H1 (cell line): ENCODE results near the gene TARBP2. TPM values are rescaled to one million over a fixed set of nuclear protein-coding genes. Genes with fewer than 3 reads are reported as not detected.

ENCODE experiments used
- CTCF ChIA-PET: fragments of 300-600 bp; sonication (Branson Sonifier 250); formaldehyde crosslinking; loops from one replicate; lab custom pipeline; 2021; ENCODE audit not compliant: partially characterized antibody; lab: Charles Lee
- POLR2A ChIA-PET: fragments of 300-600 bp; sonication (Branson Sonifier 250); formaldehyde crosslinking; loops from one replicate; lab custom pipeline; 2021; ENCODE audit warnings: inconsistent platforms; ENCODE audit not compliant: partially characterized antibody; lab: Charles Lee
- DNase-seq, 2 experiments: peaks; one replicate each; pipeline versions ENCODE4 v3.0.0 to v3.0.0-alpha.2; 2010 to 2022; ENCODE audit warnings: low spot score in 2 of 2, low read depth in 1 of 2, mixed read lengths in 1 of 2
- FAIRE-seq: peaks from 2 replicates; lab custom pipeline; 2011; peaks lifted over from hg19 to GRCh38; lab: Jason Lieb, UNC
- H2AFZ ChIP-seq: 2 replicates; pipeline ENCODE4 v1.8.1; 2012; ENCODE audit warnings: low read length, inconsistent platforms
- H2AK5ac ChIP-seq: 2 replicates; pipeline ENCODE4 v1.6.1; 2013; ENCODE audit warnings: low read depth, low read length
- H2BK120ac ChIP-seq: replicated peaks from 2 replicates; pipeline ENCODE3; 2013; ENCODE audit warnings: low read depth, low read length, inconsistent platforms
- H2BK12ac ChIP-seq: 2 replicates; pipeline ENCODE4 v1.6.1; 2013; ENCODE audit warnings: low read depth, low read length
- H2BK15ac ChIP-seq: 2 replicates; pipeline ENCODE4 v1.6.1; 2013; ENCODE audit warnings: low read length
- H2BK20ac ChIP-seq: 2 replicates; pipeline ENCODE4 v1.6.1; 2013; ENCODE audit warnings: low read length
- H2BK5ac ChIP-seq: 2 replicates; pipeline ENCODE4 v1.6.1; 2013; ENCODE audit warnings: low read depth, low read length
- H3K14ac ChIP-seq: 2 replicates; pipeline ENCODE4 v1.6.1; 2013; ENCODE audit warnings: inconsistent platforms; ENCODE audit not compliant: insufficient read length
- H3K18ac ChIP-seq: 2 replicates; pipeline ENCODE4 v1.6.1; 2013; ENCODE audit warnings: low read length; ENCODE audit errors: extremely low read depth
- H3K23ac ChIP-seq: 2 replicates; pipeline ENCODE4 v1.6.1; 2013; ENCODE audit warnings: inconsistent platforms; ENCODE audit not compliant: insufficient read length
- H3K23me2 ChIP-seq: 2 replicates; pipeline ENCODE4 v1.6.1; 2013; ENCODE audit warnings: low read depth, low read length
- H3K27ac ChIP-seq: 2 replicates; pipeline ENCODE4 v1.6.1; 2011; ENCODE audit warnings: low read depth, low read length, inconsistent platforms
- H3K27me3 ChIP-seq, 4 experiments: replicated peaks in 1 of 4; 1 replicate in 1 of 4; 2 replicates in 3 of 4; pipeline versions ENCODE4 v1.6.1 to v1.8.1; 2011 to 2013; ENCODE audit warnings: low read length in 3 of 4, mild to moderate bottlenecking in 3 of 4, inconsistent platforms in 2 of 4, mixed read lengths in 2 of 4, moderate library complexity in 1 of 4; ENCODE audit not compliant: control insufficient read depth in 3 of 4, insufficient read depth in 3 of 4; ENCODE audit errors: extremely low read depth in 1 of 4
- H3K36me3 ChIP-seq, 4 experiments: 2 replicates each; pipeline versions ENCODE4 v1.6.1 to v1.8.1; 2011 to 2013; ENCODE audit warnings: mild to moderate bottlenecking in 4 of 4, low read length in 3 of 4, moderate library complexity in 2 of 4, control low read depth in 1 of 4, inconsistent platforms in 1 of 4; ENCODE audit not compliant: insufficient read depth in 4 of 4, control insufficient read depth in 2 of 4
- H3K4ac ChIP-seq: replicated peaks from 2 replicates; pipeline ENCODE3; 2013; ENCODE audit warnings: low read length, low read depth, mixed read lengths, inconsistent platforms; ENCODE audit not compliant: insufficient read length
- H3K4me1 ChIP-seq, 4 experiments: replicated peaks in 1 of 4; 1 replicate in 1 of 4; 2 replicates in 3 of 4; pipeline versions ENCODE4 v1.6.1 to v1.8.1; 2011 to 2013; ENCODE audit warnings: low read length in 3 of 4, inconsistent platforms in 2 of 4, mixed read lengths in 1 of 4; ENCODE audit not compliant: insufficient read depth in 4 of 4, control insufficient read depth in 3 of 4
- H3K4me2 ChIP-seq, 2 experiments: 2 replicates each; pipeline versions ENCODE4 v1.6.1 to v1.8.1; 2011 to 2013; ENCODE audit warnings: low read depth in 2 of 2, low read length in 2 of 2, control low read depth in 1 of 2, inconsistent platforms in 1 of 2, mild to moderate bottlenecking in 1 of 2; ENCODE audit not compliant: insufficient read depth in 1 of 2
- H3K4me3 ChIP-seq, 4 experiments: fragments of 200-600, 300-600 bp in 1 of 4; sonication (generic), shearing (Covaris generic), sonication (Bioruptor Twin) in 1 of 4; 2 replicates each; pipeline versions ENCODE4 v1.5.1 to v1.8.1; 2011 to 2016; ENCODE audit warnings: low read length in 4 of 4, low read depth in 3 of 4, control low read depth in 2 of 4, inconsistent platforms in 2 of 4, mild to moderate bottlenecking in 2 of 4, mixed read lengths in 1 of 4, moderate library complexity in 1 of 4; ENCODE audit not compliant: insufficient read depth in 2 of 4; ENCODE audit errors: extremely low read depth in 1 of 4
- H3K56ac ChIP-seq: replicated peaks from 2 replicates; pipeline ENCODE3; 2013; ENCODE audit warnings: low read depth, mild to moderate bottlenecking, mixed read lengths, low read length, inconsistent platforms; ENCODE audit not compliant: insufficient read length
- H3K79me1 ChIP-seq: 2 replicates; pipeline ENCODE4 v1.6.1; 2013; ENCODE audit warnings: low read depth, low read length, control low read depth
- H3K79me2 ChIP-seq, 2 experiments: 2 replicates each; pipeline versions ENCODE4 v1.6.1 to v1.8.1; 2012 to 2013; ENCODE audit warnings: low read length in 2 of 2, mild to moderate bottlenecking in 2 of 2, inconsistent platforms in 1 of 2; ENCODE audit not compliant: insufficient read depth in 2 of 2, control insufficient read depth in 1 of 2
- H3K9ac ChIP-seq, 4 experiments: replicated peaks in 1 of 4; 1 replicate in 1 of 4; 2 replicates in 3 of 4; pipeline versions ENCODE4 v1.6.1 to v1.8.1; 2011 to 2013; ENCODE audit warnings: low read depth in 3 of 4, low read length in 3 of 4, control low read depth in 2 of 4, mild to moderate bottlenecking in 2 of 4, moderate library complexity in 2 of 4, inconsistent platforms in 1 of 4; ENCODE audit errors: extremely low read depth in 1 of 4
- H3K9me3 ChIP-seq, 2 experiments: 2 replicates each; pipeline versions ENCODE4 v1.6.1 to v1.8.1; 2012 to 2013; ENCODE audit warnings: mild to moderate bottlenecking in 2 of 2, moderate library complexity in 2 of 2, control low read depth in 1 of 2, inconsistent platforms in 1 of 2, low read depth in 1 of 2, low read length in 1 of 2, mixed read lengths in 1 of 2; ENCODE audit not compliant: insufficient read depth in 2 of 2
- H4K20me1 ChIP-seq, 2 experiments: replicated peaks in 1 of 2; 2 replicates each; pipeline versions ENCODE3 to v1.8.1; 2011 to 2013; ENCODE audit warnings: inconsistent platforms in 2 of 2, low read length in 2 of 2, mild to moderate bottlenecking in 1 of 2; ENCODE audit not compliant: insufficient read depth in 2 of 2, control insufficient read depth in 1 of 2
- H4K5ac ChIP-seq: 2 replicates; pipeline ENCODE4 v1.6.1; 2013; ENCODE audit warnings: low read length, low read depth, mixed read lengths, inconsistent platforms; ENCODE audit not compliant: insufficient read length
- H4K8ac ChIP-seq: 2 replicates; pipeline ENCODE4 v1.8.0; 2013; ENCODE audit warnings: mild to moderate bottlenecking, moderate library complexity, low read length, inconsistent platforms; ENCODE audit not compliant: insufficient read depth; ENCODE audit errors: extremely low read depth
- H4K91ac ChIP-seq: replicated peaks from 2 replicates; pipeline ENCODE3; 2013; ENCODE audit warnings: low read length, mixed read lengths, inconsistent platforms; ENCODE audit not compliant: insufficient read length
- ASH2L ChIP-seq: fragments of 200-600, 300-600 bp; sonication (generic); IDR thresholded peaks from one replicate; pipeline ENCODE4 v1.7.1; 2017; ENCODE audit warnings: low read length
- BCL11A ChIP-seq, 2 experiments: IDR thresholded peaks; one replicate each; pipeline ENCODE4 v1.6.1; 2011; ENCODE audit warnings: low read depth in 2 of 2, low read length in 2 of 2, mild to moderate bottlenecking in 2 of 2
- CHD1 ChIP-seq: IDR thresholded peaks from 2 replicates; pipeline ENCODE4 v1.6.1; 2012; ENCODE audit warnings: low read depth, low read length, improper control_type of control experiment
- CTBP2 ChIP-seq: IDR thresholded peaks from 2 replicates; pipeline ENCODE4 v1.7.0; 2011; ENCODE audit warnings: borderline replicate concordance, mild to moderate bottlenecking, moderate library complexity, mixed read lengths, low read length; ENCODE audit not compliant: insufficient read depth, insufficient read length
- EZH2 ChIP-seq: fragments of 200-600 bp; sonication (generic); IDR thresholded peaks from 2 replicates; pipeline ENCODE4 v1.7.1; 2012; ENCODE audit warnings: low read depth, mild to moderate bottlenecking, moderate library complexity, low read length, inconsistent platforms; ENCODE audit not compliant: severe bottlenecking
- RNF2 ChIP-seq: fragments of 200-900, 300-1000 bp; sonication (generic); IDR thresholded peaks from 2 replicates; pipeline ENCODE4 v1.7.1; 2016; ENCODE audit warnings: borderline replicate concordance, low read depth, mild to moderate bottlenecking, antibody characterized with exemption, low read length; ENCODE audit not compliant: poor library complexity, severe bottlenecking; ENCODE audit errors: missing control alignments
- RXRA ChIP-seq: IDR thresholded peaks from 2 replicates; pipeline ENCODE4 v1.6.1; 2011; ENCODE audit warnings: low read depth, mild to moderate bottlenecking, low read length, moderate library complexity; ENCODE audit not compliant: insufficient read depth
- SAP30 ChIP-seq: fragments of 300-600 bp; sonication (generic); IDR thresholded peaks from 2 replicates; pipeline ENCODE4 v1.7.1; 2012; ENCODE audit warnings: low read length, moderate library complexity, mild to moderate bottlenecking, inconsistent platforms; ENCODE audit not compliant: insufficient read depth, insufficient replicate concordance
- SP4 ChIP-seq: IDR thresholded peaks from 2 replicates; pipeline ENCODE4 v1.6.1; 2012; ENCODE audit warnings: low read length, inconsistent platforms
- SUZ12 ChIP-seq: fragments of 200-600 bp; sonication (generic); IDR thresholded peaks from 2 replicates; pipeline ENCODE4 v1.6.1; 2012; ENCODE audit warnings: mild to moderate bottlenecking, inconsistent platforms, low read length, moderate library complexity, mixed read lengths
- ZNF274 ChIP-seq: IDR thresholded peaks from 2 replicates; pipeline ENCODE4 v1.7.0; 2012; ENCODE audit warnings: low read length, borderline replicate concordance; ENCODE audit errors: extremely low read depth
- WGBS, 2 experiments: shearing (Covaris generic) in 1 of 2; methylation state at CpG; one replicate each; pipeline versions ENCODE4 v1.1.6 to v1.1.7; 2013 to 2015; ENCODE audit warnings: low lambda C conversion rate in 2 of 2, mixed read lengths in 2 of 2, inconsistent platforms in 1 of 2, low coverage in 1 of 2, missing lambda C conversion rate in 1 of 2; ENCODE audit not compliant: insufficient replicate concordance in 2 of 2, insufficient coverage in 1 of 2, insufficient read length in 1 of 2; ENCODE audit errors: extremely low coverage in 1 of 2, missing lambda C conversion rate in 1 of 2; 5-methylcytosine and 5-hydroxymethylcytosine counted together
- polyA plus RNA-seq, 7 experiments: library from polyadenylated mRNA; depleted of rRNA in 3 of 7; stranded (reverse) in 5 of 7; unstranded in 2 of 7; fragments of >200 nt in 5 of 7; fragments of 200-250 nt in 2 of 7; gene quantifications; 1 replicate in 5 of 7; 2 replicates in 1 of 7; 4 replicates in 1 of 7; pipeline versions ENCODE4 v1.2.1 to v1.2.3, GENCODE V29; 2011 to 2013; ENCODE audit warnings: missing spikeins in 2 of 7, mixed read lengths in 2 of 7
- total RNA-seq: library from RNA; stranded (reverse); fragmentation: NEBNext Ultra II Directional; extraction: Animal tissue kit (Norgen Biotek cat#: 25700); gene quantifications from 2 replicates; pipeline ENCODE4 v1.2.1, GENCODE V29; 2021

Gene TARBP2
- total and polyA plus RNA-seq, 2 of the 8 experiments (the other 6 are each of a cell fraction or from before 2014, with no cell fraction given) = 69.9 to 122 TPM

DNA sequence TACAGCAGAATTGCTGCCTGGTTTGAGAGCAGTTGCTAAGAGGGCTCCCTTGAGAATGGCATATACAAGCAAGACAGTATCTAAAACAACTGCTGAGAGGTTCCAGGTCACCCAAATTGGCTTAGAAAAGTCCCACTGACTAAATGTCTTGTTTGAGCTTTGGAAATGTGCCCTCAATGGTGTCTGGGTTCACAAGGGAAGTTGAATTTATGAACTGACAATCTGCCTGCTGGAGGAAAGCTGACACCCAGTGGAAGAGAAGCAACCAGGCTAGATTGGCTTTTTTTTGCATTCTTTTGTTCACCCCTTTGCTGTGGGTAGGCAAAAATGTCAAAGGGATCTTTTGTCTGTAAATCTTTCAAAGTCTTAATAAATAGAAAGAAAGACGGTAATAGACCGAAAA lies 50.8 kb downstream of the TARBP2 start:
- Histone ChIP-seq H3K27me3 (no peaks in the 10 kb centered on the region), H4K5ac (no peak overlapping the region), H3K36me3 (peaks cover 0 to 3% (median 0%) of the 10 kb centered on the region in 4 experiments; a peak in 1 of 8 replicates), H3K79me1 (no peaks in the 10 kb centered on the region), H3K4ac (no peak overlapping the region), H2AFZ (no peak overlapping the region), H4K20me1 (no peaks in the 10 kb centered on the region), H2AK5ac (no peak overlapping the region), H3K56ac (no peak overlapping the region), H3K4me2 (no peak overlapping the region), H2BK120ac (no peak overlapping the region), H3K9ac (no peak overlapping the region), H4K8ac (no peak overlapping the region), H3K27ac (no peak overlapping the region), H2BK20ac (no peak overlapping the region), H2BK5ac (no peak overlapping the region), H3K4me3 (no peak overlapping the region), H3K79me2 (no peaks in the 10 kb centered on the region), H3K23me2 (no peaks in the 10 kb centered on the region), H3K4me1 (no peaks in the 10 kb centered on the region; a peak in 1 of 7 replicates), H3K14ac (no peak overlapping the region), H3K18ac (no peak overlapping the region), H3K9me3 (no peaks in the 10 kb centered on the region), H3K23ac (no peak overlapping the region), H2BK12ac (no peak overlapping the region), H2BK15ac (no peak overlapping the region), H4K91ac (no peak overlapping the region)
- ChIA-PET CTCF (interaction anchor here (1.0 kb wide), 1 partner anchor 8 kb away, joined by 5 read pairs; no protein-coding TSS in a partner anchor), POLR2A (interaction anchor here (1.0 to 1.5 kb wide), 3 partner anchors 8 to 110 kb away, joined by 3 to 4 read pairs (median 3); no protein-coding TSS in a partner anchor)
- FAIRE-seq (no peak), DNase-seq (no peak)
- WGBS, 2 experiments = 84% methylated on average over 2 of the region's 2 CpGs; no CpG with 5 or more reads in 1 of the 2 experiments
- no peak for TF ChIP-seq RXRA
- TF ChIP-seq RNF2 = no peak
- no peak for TF ChIP-seq SP4
- no peak for TF ChIP-seq CHD1
- no peak for TF ChIP-seq BCL11A (IDR thresholded peaks at IDR 0.05; ENCODE audit: low read depth in 2 of 2, low read length in 2 of 2)
- no peak for TF ChIP-seq SUZ12
- no peak for TF ChIP-seq SAP30
- TF ChIP-seq EZH2 = no peak
- no peak for TF ChIP-seq ASH2L
- TF ChIP-seq CTBP2 = no peak
- no peak for TF ChIP-seq ZNF274
